HT-29 (cell line): ENCODE measurements around the gene SLC26A4. TPM values are rescaled to one million over a fixed set of nuclear protein-coding genes. Genes with fewer than 3 reads are reported as not detected.
"Not testable (repeated sequence)": the region's sequence is repeated elsewhere in the genome, so short reads cannot be mapped to it uniquely, and the experiment has no call there.

ENCODE experiments used
- DNase-seq: peaks from one replicate; pipeline ENCODE4 v3.0.0-alpha.2; 2015; ENCODE audit warnings: low spot score
- total RNA-seq: library from RNA; depleted of rRNA; stranded (reverse); fragments of >200 nt; shearing (Covaris generic); gene quantifications from 2 replicates; pipeline ENCODE4 v1.2.3, GENCODE V29; 2014; rRNA removed

SLC26A4 gene
- total RNA-seq: not detected in 2 replicates

GRCh38 chr7:107660381-107661080 lies at the start of gene SLC26A4:
Gene SLC26A4, plus strand, starts transcription at chr7:107660828. Its CDS starts 814 bp downstream, at chr7:107661642.
- no peak for DNase-seq

- DNase-seq: no peak
These were observed 47.2 kb upstream of the SLC26A4 start for GRCh38 chr7:107613439-107613838.

GRCh38 chr7:107613948-107614347 lies 46.7 kb upstream of the SLC26A4 start:
- DNase-seq: no peak

GRCh38 chr7:107614425-107614824 lies 46.2 kb upstream of the SLC26A4 start:
- DNase-seq: no peak

- DNase-seq: no peak
These were observed 44.5 kb upstream of the SLC26A4 start for GRCh38 chr7:107615910-107616680.

GRCh38 chr7:107622429-107622828 lies 38.2 kb upstream of the SLC26A4 start:
- DNase-seq: peak; percentile 39

- no peak for DNase-seq
These were observed 37.7 kb upstream of the SLC26A4 start for GRCh38 chr7:107622894-107623293.

GRCh38 chr7:107627002-107627401 lies 33.6 kb upstream of the SLC26A4 start:
- no peak for DNase-seq

- DNase-seq: no peak
These were observed 32.1 kb upstream of the SLC26A4 start for GRCh38 chr7:107628461-107629064.

- no peak for DNase-seq
These were observed 30.3 kb upstream of the SLC26A4 start for GRCh38 chr7:107630342-107630741.

GRCh38 chr7:107631588-107632491 lies 28.8 kb upstream of the SLC26A4 start:
- no peak for DNase-seq

GRCh38 chr7:107632492-107632865 lies 28.1 kb upstream of the SLC26A4 start:
- no peak for DNase-seq

- DNase-seq: no peak
These were observed 22.0 kb upstream of the SLC26A4 start for GRCh38 chr7:107638594-107638993.

GRCh38 chr7:107639070-107639469 lies 21.6 kb upstream of the SLC26A4 start:
- DNase-seq: not testable (repeated sequence)

- no peak for DNase-seq
These were observed 19.0 kb upstream of the SLC26A4 start for GRCh38 chr7:107641676-107642075.

- DNase-seq: no peak
These were observed 18.1 kb upstream of the SLC26A4 start for GRCh38 chr7:107642501-107642900.

- DNase-seq: no peak
These were observed 17.2 kb upstream of the SLC26A4 start for GRCh38 chr7:107643407-107643806.

- no peak for DNase-seq
These were observed 16.7 kb upstream of the SLC26A4 start for GRCh38 chr7:107643938-107644308.

GRCh38 chr7:107644309-107644974 lies 16.2 kb upstream of the SLC26A4 start:
- no peak for DNase-seq

GRCh38 chr7:107652642-107653041 lies 8.0 kb upstream of the SLC26A4 start:
- DNase-seq: no peak

GRCh38 chr7:107658467-107658866 lies 2.2 kb upstream of the SLC26A4 start:
- no peak for DNase-seq
